ENCODE data around the gene KCNQ2.

- TF ChIP-seq CTCF (IDR thresholded peaks at IDR 0.05) (no peak), POLR2A (IDR thresholded peaks at IDR 0.05) (no peak), EP300 (IDR thresholded peaks at IDR 0.05) (no peak), POLR2AphosphoS5 (IDR thresholded peaks at IDR 0.05) (no peak)
Measured at GRCh38 chr20:63403403-63404105, 68.9 kb downstream of the KCNQ2 start.
